Endothelial cell of umbilical vein (primary cell): ENCODE results near the gene VSIR. TPM values are rescaled to one million over a fixed set of nuclear protein-coding genes. Genes with fewer than 3 reads are reported as not detected.

Source experiments
- BruUV-seq: library from RNA; stranded (reverse); fragments of 400-500 nt; replicated peaks from 2 replicates; lab custom pipeline; 2021; lab: Mats Ljungman, UMichigan
- CTCF ChIA-PET: fragments of 300-600, 350-600 bp; sonication (Branson Sonifier 250); formaldehyde crosslinking; loops from one replicate; lab custom pipeline; 2021; ENCODE audit warnings: antibody characterized with exemption, inconsistent platforms; lab: Charles Lee
- POLR2A ChIA-PET: fragments of 300-600, 350-600 bp; sonication (Branson Sonifier 250); formaldehyde crosslinking; loops from one replicate; lab custom pipeline; 2021; ENCODE audit warnings: antibody characterized with exemption, inconsistent platforms; lab: Charles Lee
- DNase-seq: peaks from one replicate; pipeline ENCODE4 v3.0.0-alpha.2; 2011; ENCODE audit warnings: low read depth, low spot score
- FAIRE-seq: peaks from 2 replicates; lab custom pipeline; 2011; peaks lifted over from hg19 to GRCh38; lab: Jason Lieb, UNC
- H2AFZ ChIP-seq: 2 replicates; pipeline ENCODE4 v1.6.0; 2012; ENCODE audit warnings: low read depth, low read length, control low read depth, inconsistent platforms
- H3K27ac ChIP-seq: 2 replicates; pipeline ENCODE4 v1.5.1; 2011; ENCODE audit warnings: low read depth, mild to moderate bottlenecking, control low read depth, low read length, moderate library complexity; ENCODE audit not compliant: insufficient read depth
- H3K27me3 ChIP-seq, 2 experiments: 2 replicates each; pipeline versions ENCODE4 v1.6.0 to v1.6.1; 2011; ENCODE audit warnings: low read length in 2 of 2, mixed read lengths in 1 of 2; ENCODE audit not compliant: control insufficient read depth in 2 of 2, insufficient read depth in 2 of 2
- H3K36me3 ChIP-seq, 2 experiments: 2 replicates in 1 of 2; 3 replicates in 1 of 2; pipeline ENCODE4 v1.5.1; 2011; ENCODE audit warnings: low read length in 2 of 2, mild to moderate bottlenecking in 1 of 2, moderate library complexity in 1 of 2; ENCODE audit not compliant: control insufficient read depth in 2 of 2, insufficient read depth in 2 of 2; ENCODE audit errors: extremely low read depth in 1 of 2
- H3K4me1 ChIP-seq: 3 replicates; pipeline ENCODE4 v1.5.1; 2011; ENCODE audit warnings: mild to moderate bottlenecking, low read length; ENCODE audit not compliant: control insufficient read depth, insufficient read depth; ENCODE audit errors: extremely low read depth
- H3K4me2 ChIP-seq: 2 replicates; pipeline ENCODE4 v1.6.1; 2011; ENCODE audit warnings: low read length, control low read depth, mixed read lengths; ENCODE audit not compliant: insufficient read depth
- H3K4me3 ChIP-seq, 3 experiments: fragments of 200-600 bp in 1 of 3; sonication (generic), shearing (Covaris generic) in 1 of 3; replicated peaks in 1 of 3; 2 replicates each; pipeline ENCODE4 v1.5.1; 2011 to 2016; ENCODE audit warnings: control low read depth in 3 of 3, low read length in 3 of 3, mild to moderate bottlenecking in 2 of 3, inconsistent platforms in 1 of 3, low read depth in 1 of 3, moderate library complexity in 1 of 3; ENCODE audit not compliant: insufficient read depth in 1 of 3
- H3K79me2 ChIP-seq: 2 replicates; pipeline ENCODE4 v1.6.0; 2012; ENCODE audit warnings: low read length, inconsistent platforms; ENCODE audit not compliant: control insufficient read depth, insufficient read depth
- H3K9ac ChIP-seq: replicated peaks from 2 replicates; pipeline ENCODE3; 2011; ENCODE audit warnings: low read length, control low read depth; ENCODE audit not compliant: insufficient read depth; ENCODE audit errors: extremely low read depth
- H3K9me1 ChIP-seq: replicated peaks from 3 replicates; pipeline ENCODE4 v1.6.0; 2011; ENCODE audit warnings: mild to moderate bottlenecking, low read length; ENCODE audit not compliant: control insufficient read depth, insufficient read depth; ENCODE audit errors: extremely low read depth
- H3K9me3 ChIP-seq: replicated peaks from 2 replicates; pipeline ENCODE4 v1.5.1; 2012; ENCODE audit warnings: low read length, inconsistent platforms; ENCODE audit not compliant: control insufficient read depth, insufficient read depth
- H4K20me1 ChIP-seq: replicated peaks from 2 replicates; pipeline ENCODE3; 2011; ENCODE audit warnings: mild to moderate bottlenecking, low read length; ENCODE audit not compliant: control insufficient read depth, insufficient read depth; ENCODE audit errors: extremely low read depth
- CTCF ChIP-seq, 2 donors: IDR thresholded peaks; 1 replicate in 1 of 2; 2 replicates in 1 of 2; pipeline ENCODE4 v1.5.1; 2011; ENCODE audit warnings: low read length in 2 of 2, mild to moderate bottlenecking in 2 of 2, moderate library complexity in 2 of 2, control low read depth in 1 of 2, inconsistent platforms in 1 of 2, low read depth in 1 of 2; ENCODE audit not compliant: insufficient read depth in 1 of 2; ENCODE audit errors: extremely low read depth in 1 of 2
- EZH2 ChIP-seq: IDR thresholded peaks from 2 replicates; pipeline ENCODE4 v1.6.1; 2012; ENCODE audit warnings: borderline replicate concordance, low read depth, mild to moderate bottlenecking, moderate library complexity, low read length, inconsistent platforms; ENCODE audit not compliant: severe bottlenecking
- FOS ChIP-seq: IDR thresholded peaks from 2 replicates; pipeline ENCODE4 v1.6.1; 2011; ENCODE audit warnings: mild to moderate bottlenecking, low read length, moderate library complexity, borderline replicate concordance; ENCODE audit not compliant: insufficient read depth
- GATA2 ChIP-seq: IDR thresholded peaks from 2 replicates; pipeline ENCODE4 v1.7.0; 2011; ENCODE audit warnings: low read depth, mild to moderate bottlenecking, moderate library complexity, mixed read lengths, low read length; ENCODE audit not compliant: insufficient read length, insufficient read depth
- JUN ChIP-seq: IDR thresholded peaks from 2 replicates; pipeline ENCODE4 v1.6.1; 2011; ENCODE audit warnings: borderline replicate concordance, low read depth; ENCODE audit not compliant: insufficient read length, insufficient read depth
- MAX ChIP-seq: IDR thresholded peaks from 2 replicates; pipeline ENCODE4 v1.6.1; 2011; ENCODE audit not compliant: insufficient read depth, insufficient read length
- MYC ChIP-seq: IDR thresholded peaks from one replicate; pipeline ENCODE4 v1.6.1; 2011; ENCODE audit warnings: mild to moderate bottlenecking, low read depth, low read length
- POLR2A ChIP-seq: IDR thresholded peaks from 2 replicates; pipeline ENCODE4 v1.6.1; 2012; ENCODE audit warnings: low read depth, mild to moderate bottlenecking, control low read depth, low read length
- POLR2AphosphoS5 ChIP-seq: IDR thresholded peaks from 2 replicates; pipeline ENCODE4 v1.6.1; 2012; ENCODE audit warnings: low read depth, mild to moderate bottlenecking, control low read depth, low read length, moderate library complexity; ENCODE audit not compliant: insufficient read depth
- dilution Hi-C: fragments of 300-500 bp; cut with MboI; formaldehyde crosslinking; loops from one replicate; pipeline ENCODE4 v1.15.0; 2019; ENCODE audit warnings: low sequenced_read_pairs; ENCODE audit not compliant: extremely low pct_ligation_motif_present
- intact Hi-C: fragments of 100-400 bp; cut with micrococcal nuclease; formaldehyde crosslinking; loops from one replicate; pipeline ENCODE4 v1.10.0; 2022
- polyA plus RNA-seq, 4 experiments: library from polyadenylated mRNA; depleted of rRNA in 3 of 4; stranded (reverse) in 3 of 4; unstranded in 1 of 4; fragments of >200 nt; gene quantifications; 2 replicates each; pipeline versions ENCODE4 v1.2.1 to v1.2.3, GENCODE V29; 2011 to 2012; ENCODE audit warnings: missing spikeins in 1 of 4
- total RNA-seq: library from RNA; stranded (reverse); gene quantifications from 2 replicates; pipeline ENCODE4 v1.2.3, GENCODE V29; 2021

VSIR gene
- total and polyA plus RNA-seq, 2 donors (not counting 3 experiments of a cell fraction or from before 2014, with no cell fraction given): 4.9 to 6.3 TPM

- DNase-seq (no peak), FAIRE-seq (no peak)
- TF ChIP-seq MYC: no peak
- no peaks in the 10 kb centered on the region for H3K27me3 ChIP-seq
- dilution Hi-C loops (no loop called here), intact Hi-C loops (no loop called here)
- BruUV-seq: no TSS peak
- no peaks in the 10 kb centered on the region for H3K9me1 ChIP-seq
- ChIA-PET CTCF (interaction anchor here (1.2 kb wide), 1 partner anchor 36 kb away, joined by 3 read pairs; no protein-coding TSS in a partner anchor), POLR2A (no interaction called here)
- H3K9ac ChIP-seq: no peak overlapping the region
- H4K20me1 ChIP-seq: no peaks in the 10 kb centered on the region
- no peak overlapping the region for H3K4me2 ChIP-seq
- no peaks in the 10 kb centered on the region for H3K9me3 ChIP-seq
- no peaks in the 10 kb centered on the region for H3K36me3 ChIP-seq
- H3K4me1 ChIP-seq: peaks cover 10% of the 10 kb centered on the region
- no peaks in the 10 kb centered on the region for H3K79me2 ChIP-seq
- H3K27ac ChIP-seq: no peak overlapping the region
- no peak overlapping the region for H3K4me3 ChIP-seq
- H2AFZ ChIP-seq: no peak overlapping the region
Measured at GRCh38 chr10:71776481-71776925, 3.2 kb upstream of the VSIR start.

- Histone ChIP-seq H3K36me3 (no peaks in the 10 kb centered on the region), H3K9me3 (no peaks in the 10 kb centered on the region), H3K27me3 (no peaks in the 10 kb centered on the region), H3K27ac (no peak overlapping the region), H2AFZ (no peak overlapping the region), H3K79me2 (no peaks in the 10 kb centered on the region), H3K4me3 (no peak overlapping the region), H3K9me1 (no peaks in the 10 kb centered on the region), H3K4me1 (peaks cover 10% of the 10 kb centered on the region), H4K20me1 (no peaks in the 10 kb centered on the region), H3K4me2 (no peak overlapping the region), H3K9ac (no peak overlapping the region)
- BruUV-seq: no TSS peak
- no peak for TF ChIP-seq POLR2A
- no peak for TF ChIP-seq POLR2AphosphoS5
- no peak for TF ChIP-seq JUN
- TF ChIP-seq MYC: no peak
- TF ChIP-seq CTCF (IDR thresholded peaks at IDR 0.05; ENCODE audit: extremely low read depth in 1 of 2, insufficient read depth in 1 of 2, low read depth in 1 of 2, low read length in 2 of 2): no peak
- no peak for TF ChIP-seq EZH2
- TF ChIP-seq MAX: no peak
- TF ChIP-seq FOS: no peak
- TF ChIP-seq GATA2: no peak
- dilution Hi-C loops (no loop called here), intact Hi-C loops (no loop called here)
- POLR2A ChIA-PET: no interaction called here
- CTCF ChIA-PET: interaction anchor here (1.2 to 3.8 kb wide), 2 partner anchors 37 to 121 kb away, joined by 3 to 14 read pairs; no protein-coding TSS in a partner anchor
- DNase-seq (no peak), FAIRE-seq (no peak)
Measured at GRCh38 chr10:71774916-71775702, 1.8 kb upstream of the VSIR start.
